NCI-H2107 treated with DMSO at 0.1 percent for 48 hours (cell line): ENCODE data around the gene SLC38A6.

ENCODE experiments used
- DNase-seq: peaks from one replicate; lab custom pipeline; 2025; ENCODE audit not compliant: unreplicated experiment; lab: John Stamatoyannopoulos, UW

Gene SLC38A6

GRCh38 chr14:61101803-61102548 is 120.9 kb downstream of the SLC38A6 start:
- DNase-seq: no peak
